Stimulated activated naive CD8-positive, alpha-beta T cell treated with anti-CD3 and anti-CD28 coated beads, Interleukin-15, amount 100 ng/mL, for 72 hours (primary cell): ENCODE measurements around the gene CCDC180.
"Not testable (repeated sequence)": the region's sequence is repeated elsewhere in the genome, so short reads cannot be mapped to it uniquely, and the experiment has no call there.

Experiments used
- ATAC-seq: fragments of 150-1000 bp; cut with Tn5 transposase; 2 replicates; pipeline ENCODE4 v1.10.0; 2021; ENCODE audit warnings: mild to moderate bottlenecking, moderate library complexity
- DNase-seq, 2 donors: peaks; one replicate each; pipeline ENCODE4 v3.0.0; 2021 to 2022
- H3K27ac Mint-ChIP-seq, 2 donors: one replicate each; pipeline ENCODE4 v1.8.0; 2022; ENCODE audit warnings: mild to moderate bottlenecking in 2 of 2, mixed read lengths in 2 of 2, moderate library complexity in 2 of 2
- H3K27me3 Mint-ChIP-seq: one replicate; pipeline ENCODE4 v1.8.0; 2022; ENCODE audit warnings: mixed read lengths
- H3K4me1 Mint-ChIP-seq: one replicate; pipeline ENCODE4 v1.8.0; 2022; ENCODE audit warnings: mild to moderate bottlenecking, mixed read lengths
- H3K4me3 Mint-ChIP-seq, 2 donors: one replicate each; pipeline ENCODE4 v1.8.0; 2022; ENCODE audit warnings: mild to moderate bottlenecking in 2 of 2, mixed read lengths in 2 of 2, moderate library complexity in 1 of 2
- H3K9me3 Mint-ChIP-seq, 2 donors: one replicate each; pipeline ENCODE4 v1.8.0; 2022; ENCODE audit warnings: mixed read lengths in 2 of 2

Gene CCDC180

GRCh38 chr9:97307500-97308163 is at the start of gene CCDC180:
Gene CCDC180 (plus strand): TSS chr9:97307659. CDS start chr9:97308064, 405 bp downstream.
- DNase-seq, result no peak
- peaks cover 8 to 15% of the 10 kb centered on the region in 2 donors for H3K9me3 Mint-ChIP-seq
- H3K27me3 Mint-ChIP-seq, result peaks cover 13% of the 10 kb centered on the region
- no peak within 1 kb of the TSS for H3K27ac Mint-ChIP-seq
- ATAC-seq, result no peak
- H3K4me3 Mint-ChIP-seq, result no peak within 1 kb of the TSS
- H3K4me1 Mint-ChIP-seq, result no peaks in the 10 kb centered on the region

- H3K4me3 Mint-ChIP-seq, H3K27me3 Mint-ChIP-seq, H3K4me1 Mint-ChIP-seq, DNase-seq, H3K9me3 Mint-ChIP-seq, ATAC-seq: not testable (repeated sequence)
- peak overlapping the region in 1 of 2 donors; percentile 14 for H3K27ac Mint-ChIP-seq
Measured at GRCh38 chr9:97259834-97260514, 47.5 kb upstream of the CCDC180 start.

GRCh38 chr9:97271292-97271691 is 36.2 kb upstream of the CCDC180 start:
- Mint-ChIP-seq H3K27ac (no peak overlapping the region), H3K4me1 (no peaks in the 10 kb centered on the region), H3K27me3 (no peaks in the 10 kb centered on the region), H3K4me3 (no peak overlapping the region), H3K9me3 (no peaks in the 10 kb centered on the region)
- no peak for DNase-seq
- no peak for ATAC-seq

GRCh38 chr9:97272072-97272471 is 35.4 kb upstream of the CCDC180 start:
- DNase-seq (no peak), ATAC-seq (no peak)
- peak overlapping the region in 1 of 2 donors; percentile 24 for H3K27ac Mint-ChIP-seq
- no peaks in the 10 kb centered on the region for H3K27me3 Mint-ChIP-seq
- no peaks in the 10 kb centered on the region for H3K4me1 Mint-ChIP-seq
- H3K9me3 Mint-ChIP-seq, result no peaks in the 10 kb centered on the region
- no peak overlapping the region for H3K4me3 Mint-ChIP-seq

- Mint-ChIP-seq H3K27me3 (no peaks in the 10 kb centered on the region), H3K9me3 (no peaks in the 10 kb centered on the region), H3K27ac (no peak overlapping the region), H3K4me3 (no peak overlapping the region), H3K4me1 (no peaks in the 10 kb centered on the region)
- DNase-seq (no peak), ATAC-seq (no peak)
Measured at GRCh38 chr9:97276310-97276852, 31.1 kb upstream of the CCDC180 start.

- Mint-ChIP-seq H3K27me3 (no peaks in the 10 kb centered on the region), H3K4me3 (no peak overlapping the region), H3K27ac (no peak overlapping the region), H3K9me3 (no peaks in the 10 kb centered on the region), H3K4me1 (no peaks in the 10 kb centered on the region)
- no peak for ATAC-seq
- no peak for DNase-seq
Measured at GRCh38 chr9:97277953-97278352, 29.5 kb upstream of the CCDC180 start.

GRCh38 chr9:97280755-97281330 is 26.6 kb upstream of the CCDC180 start:
- Mint-ChIP-seq H3K4me1 (no peaks in the 10 kb centered on the region), H3K4me3 (no peak overlapping the region), H3K27ac (no peak overlapping the region), H3K27me3 (no peaks in the 10 kb centered on the region), H3K9me3 (no peaks in the 10 kb centered on the region)
- DNase-seq (no peak), ATAC-seq (no peak)

- ATAC-seq (no peak), DNase-seq (no peak)
- no peak overlapping the region for H3K27ac Mint-ChIP-seq
- H3K9me3 Mint-ChIP-seq, result peaks cover 0 to 5% of the 10 kb centered on the region in 2 donors
- H3K4me3 Mint-ChIP-seq, result no peak overlapping the region
- no peaks in the 10 kb centered on the region for H3K27me3 Mint-ChIP-seq
- H3K4me1 Mint-ChIP-seq, result no peaks in the 10 kb centered on the region
Measured at GRCh38 chr9:97283768-97284167, 23.7 kb upstream of the CCDC180 start.

GRCh38 chr9:97284798-97285197 is 22.7 kb upstream of the CCDC180 start:
- no peak overlapping the region for H3K27ac Mint-ChIP-seq
- no peak overlapping the region for H3K4me3 Mint-ChIP-seq
- no peaks in the 10 kb centered on the region for H3K4me1 Mint-ChIP-seq
- ATAC-seq (no peak), DNase-seq (no peak)
- H3K27me3 Mint-ChIP-seq, result no peaks in the 10 kb centered on the region
- peaks cover 0 to 5% of the 10 kb centered on the region in 2 donors for H3K9me3 Mint-ChIP-seq

- ATAC-seq, result no peak
- DNase-seq, result no peak
- Mint-ChIP-seq H3K27ac (peak overlapping the region in 1 of 2 donors; percentile 84), H3K9me3 (peaks cover 0 to 1% of the 10 kb centered on the region in 2 donors), H3K4me1 (no peaks in the 10 kb centered on the region), H3K4me3 (no peak overlapping the region), H3K27me3 (no peaks in the 10 kb centered on the region)
Measured at GRCh38 chr9:97292200-97292599, 15.3 kb upstream of the CCDC180 start.

- ATAC-seq, result no peak
- H3K4me1 Mint-ChIP-seq, result no peaks in the 10 kb centered on the region
- H3K4me3 Mint-ChIP-seq, result no peak overlapping the region
- H3K9me3 Mint-ChIP-seq, result peaks cover 0 to 12% of the 10 kb centered on the region in 2 donors
- peak overlapping the region in 1 of 2 donors; percentile 0 for H3K27ac Mint-ChIP-seq
- no peak for DNase-seq
- H3K27me3 Mint-ChIP-seq, result no peaks in the 10 kb centered on the region
Measured at GRCh38 chr9:97293207-97293721, 14.2 kb upstream of the CCDC180 start.

- Mint-ChIP-seq H3K27ac (no peak overlapping the region), H3K9me3 (peaks cover 4 to 17% of the 10 kb centered on the region in 2 donors), H3K4me3 (no peak overlapping the region), H3K27me3 (no peaks in the 10 kb centered on the region), H3K4me1 (no peaks in the 10 kb centered on the region)
- DNase-seq (no peak), ATAC-seq (no peak)
Measured at GRCh38 chr9:97293818-97294217, 13.6 kb upstream of the CCDC180 start.

- H3K27ac Mint-ChIP-seq, result no peak overlapping the region
- peaks cover 18 to 39% of the 10 kb centered on the region in 2 donors for H3K9me3 Mint-ChIP-seq
- H3K4me1 Mint-ChIP-seq, result no peaks in the 10 kb centered on the region
- ATAC-seq, result no peak
- no peak for DNase-seq
- H3K27me3 Mint-ChIP-seq, result no peaks in the 10 kb centered on the region
- no peak overlapping the region for H3K4me3 Mint-ChIP-seq
Measured at GRCh38 chr9:97297889-97298288, 9.6 kb upstream of the CCDC180 start.

GRCh38 chr9:97299809-97300414 is 7.5 kb upstream of the CCDC180 start:
- Mint-ChIP-seq H3K27ac (no peak overlapping the region), H3K27me3 (peaks cover under 1% of the 10 kb centered on the region), H3K4me3 (no peak overlapping the region), H3K4me1 (no peaks in the 10 kb centered on the region), H3K9me3 (peaks cover 31 to 44% of the 10 kb centered on the region in 2 donors)
- ATAC-seq, result peak; percentile 61
- no peak for DNase-seq

- Mint-ChIP-seq H3K27ac (no peak overlapping the region), H3K27me3 (peaks cover 7% of the 10 kb centered on the region), H3K9me3 (peaks cover 31 to 44% of the 10 kb centered on the region in 2 donors), H3K4me3 (no peak overlapping the region), H3K4me1 (no peaks in the 10 kb centered on the region)
- DNase-seq, result no peak
- no peak for ATAC-seq
Measured at GRCh38 chr9:97300586-97300985, 6.9 kb upstream of the CCDC180 start.
